HepG2 (cell line): ENCODE data around the gene RNF6. TPM values are rescaled to one million over a fixed set of nuclear protein-coding genes. Genes with fewer than 3 reads are reported as not detected.
A peak's percentile ranks its signal among the peaks of the same experiment; 100 is the strongest.

ENCODE experiments used
- ARHGAP35 ChIP-seq: sonication (generic); formaldehyde crosslinking; IDR thresholded peaks from 2 replicates; pipeline ENCODE4 v1.9.0; 2022; ENCODE audit warnings: mild to moderate bottlenecking, inconsistent platforms, moderate library complexity, missing genetic modification reagents, borderline replicate concordance
- CC2D1A ChIP-seq: sonication (generic); formaldehyde crosslinking; IDR thresholded peaks from 2 replicates; pipeline ENCODE4 v1.8.1; 2023; ENCODE audit warnings: mild to moderate bottlenecking, missing genetic modification reagents
- EHMT2 ChIP-seq: fragments of 200-600 bp; sonication (generic); IDR thresholded peaks from 2 replicates; pipeline ENCODE4 v1.7.0; 2017; ENCODE audit warnings: antibody characterized with exemption, low read depth, low read length, borderline replicate concordance
- GZF1 ChIP-seq: sonication (generic); formaldehyde crosslinking; IDR thresholded peaks from 2 replicates; pipeline ENCODE4 v1.5.1; 2020; ENCODE audit warnings: mild to moderate bottlenecking, missing genetic modification reagents
- HOXA7 ChIP-seq: sonication (generic); formaldehyde crosslinking; IDR thresholded peaks from 2 replicates; pipeline ENCODE4 v1.8.1; 2022; ENCODE audit warnings: mild to moderate bottlenecking, missing genetic modification reagents, moderate library complexity
- JDP2 ChIP-seq: sonication (generic); formaldehyde crosslinking; IDR thresholded peaks from 2 replicates; pipeline ENCODE4 v1.8.1; 2022; ENCODE audit warnings: missing genetic modification reagents, borderline replicate concordance
- KDM1A ChIP-seq: IDR thresholded peaks from 2 replicates; pipeline ENCODE4 v1.6.1; 2016; ENCODE audit warnings: missing compliant biosample characterization
- MIXL1 ChIP-seq: IDR thresholded peaks from 2 replicates; pipeline ENCODE4 v1.6.1; 2016
- MLX ChIP-seq: IDR thresholded peaks from 2 replicates; pipeline ENCODE4 v1.6.1; 2016
- NBN ChIP-seq: fragments of 450-650 bp; conservative IDR thresholded peaks from 2 replicates; pipeline ENCODE4 v1.6.1; 2017
- NFE2L1 ChIP-seq: sonication (generic); formaldehyde crosslinking; IDR thresholded peaks from 2 replicates; pipeline ENCODE4 v1.4.0; 2020; ENCODE audit warnings: missing genetic modification reagents, mild to moderate bottlenecking, borderline replicate concordance
- NR2C2 ChIP-seq: sonication (generic); formaldehyde crosslinking; IDR thresholded peaks from 2 replicates; pipeline ENCODE4 v1.4.0; 2020; ENCODE audit warnings: missing genetic modification reagents, mild to moderate bottlenecking, moderate library complexity, borderline replicate concordance
- PBX2 ChIP-seq: IDR thresholded peaks from 2 replicates; pipeline ENCODE4 v1.6.1; 2016; ENCODE audit warnings: control low read depth
- SMAD1 ChIP-seq: sonication (generic); formaldehyde crosslinking; IDR thresholded peaks from 2 replicates; pipeline ENCODE4 v1.4.0; 2020; ENCODE audit warnings: missing genetic modification reagents, low read depth, mild to moderate bottlenecking, borderline replicate concordance
- THAP11 ChIP-seq: IDR thresholded peaks from 2 replicates; pipeline ENCODE4 v1.6.1; 2016; ENCODE audit warnings: missing biosample characterization, missing genetic modification reagents
- TIGD3 ChIP-seq: sonication (generic); formaldehyde crosslinking; IDR thresholded peaks from 2 replicates; pipeline ENCODE4 v1.5.1; 2020; ENCODE audit warnings: mild to moderate bottlenecking, missing genetic modification reagents, borderline replicate concordance
- XBP1 ChIP-seq: sonication (generic); formaldehyde crosslinking; IDR thresholded peaks from 2 replicates; pipeline ENCODE4 v1.5.0; 2020; ENCODE audit warnings: missing genetic modification reagents
- ZBTB1 ChIP-seq: sonication (generic); formaldehyde crosslinking; IDR thresholded peaks from 2 replicates; pipeline ENCODE4 v1.4.0; 2020; ENCODE audit warnings: missing genetic modification reagents, borderline replicate concordance
- ZC3H13 ChIP-seq: sonication (generic); formaldehyde crosslinking; IDR thresholded peaks from 2 replicates; pipeline ENCODE4 v1.8.1; 2023; ENCODE audit warnings: mild to moderate bottlenecking, missing genetic modification reagents, moderate library complexity
- ZFP36 ChIP-seq: fragments of 150-350 bp; IDR thresholded peaks from 2 replicates; pipeline ENCODE4 v1.6.1; 2018; ENCODE audit warnings: borderline replicate concordance, low read length, low read depth; ENCODE audit not compliant: partially characterized antibody
- ZKSCAN1 ChIP-seq: fragments of 150-350 bp; IDR thresholded peaks from 2 replicates; pipeline ENCODE4 v1.6.1; 2014; ENCODE audit warnings: low read length
- ZNF18 ChIP-seq: sonication (generic); formaldehyde crosslinking; IDR thresholded peaks from 2 replicates; pipeline ENCODE4 v1.8.0; 2022; ENCODE audit warnings: mild to moderate bottlenecking, missing genetic modification reagents; ENCODE audit not compliant: insufficient replicate concordance
- ZNF441 ChIP-seq: sonication (generic); formaldehyde crosslinking; IDR thresholded peaks from 2 replicates; pipeline ENCODE4 v1.7.0; 2021; ENCODE audit warnings: missing genetic modification reagents, borderline replicate concordance
- ZNF572 ChIP-seq: sonication (generic); formaldehyde crosslinking; IDR thresholded peaks from 2 replicates; pipeline ENCODE4 v1.5.1; 2020; ENCODE audit warnings: mild to moderate bottlenecking, missing genetic modification reagents
- ZNF761 ChIP-seq: sonication (generic); formaldehyde crosslinking; conservative IDR thresholded peaks from 2 replicates; pipeline ENCODE4 v1.4.0; 2020; ENCODE audit warnings: mild to moderate bottlenecking, missing genetic modification reagents
- ZNF766 ChIP-seq: sonication (generic); formaldehyde crosslinking; IDR thresholded peaks from 2 replicates; pipeline ENCODE4 v1.5.0; 2020; ENCODE audit warnings: missing genetic modification reagents, borderline replicate concordance
- ZSCAN25 ChIP-seq: sonication (generic); formaldehyde crosslinking; IDR thresholded peaks from 2 replicates; pipeline ENCODE4 v1.8.0; 2022; ENCODE audit warnings: mild to moderate bottlenecking, missing genetic modification reagents
- polyA plus RNA-seq, 8 experiments: library from polyadenylated mRNA; depleted of rRNA in 3 of 8; stranded (reverse) in 7 of 8; unstranded in 1 of 8; fragments of >200 nt; fragmentation: Illumina TruSeq in 4 of 8; extraction: Trizol in 4 of 8; gene quantifications; 2 replicates each; pipeline versions ENCODE4 v1.2.1 to v1.2.3, GENCODE V29; 2011 to 2016; ENCODE audit warnings: low read depth in 4 of 8, missing spikeins in 1 of 8, mixed read lengths in 1 of 8; ENCODE audit not compliant: insufficient read depth in 1 of 8
- total RNA-seq, 5 experiments: library from RNA; depleted of rRNA; stranded (reverse); fragments of >200 nt; fragmentation: Illumina TruSeq; extraction: Trizol; gene quantifications; 2 replicates each; pipeline ENCODE4 v1.2.3, GENCODE V29; 2016; ENCODE audit warnings: low read depth in 1 of 5

The RNF6 gene
- total and polyA plus RNA-seq, 2 of the 13 experiments (the other 11 are each of a cell fraction or from before 2014, with no cell fraction given): 14.6 to 36.8 TPM

GRCh38 chr13:26186118-26186870 is 35.8 kb downstream of the RNF6 start (continued):
- TF ChIP-seq GZF1 (CRISPR knock-in tag) (peak; percentile 85; the same call in 1 of the 2 replicates), ZNF766 (CRISPR knock-in tag) (peak; percentile 85; the same call in 1 of the 2 replicates), ZNF441 (CRISPR knock-in tag) (no peak), ZSCAN25 (peak; percentile 44; the same call in 1 of the 2 replicates), THAP11 (CRISPR knock-in tag) (peak; percentile 89), XBP1 (CRISPR knock-in tag) (peak; percentile 62; the same call in 1 of the 2 replicates), CC2D1A (no peak), MIXL1 (0 out of 2 replicates have a peak, but pooled peaks have one; percentile 22), TIGD3 (no peak), ZKSCAN1 (no peak), ZNF572 (CRISPR knock-in tag) (peak; percentile 95; the same call in 1 of the 2 replicates), NBN (no peak), KDM1A (CRISPR knock-in tag) (no peak), ARHGAP35 (peak; percentile 97), ZNF761 (CRISPR knock-in tag) (0 out of 2 replicates have a peak, but pooled peaks have one; percentile 47), PBX2 (CRISPR knock-in tag) (no peak), NR2C2 (no peak), JDP2 (CRISPR knock-in tag) (no peak), ZFP36 (no peak), SMAD1 (no peak), HOXA7 (CRISPR knock-in tag) (no peak), ZNF18 (peak; percentile 67), EHMT2 (no peak; the same call in 1 of the 2 replicates), MLX (no peak), ZBTB1 (CRISPR knock-in tag) (0 out of 2 replicates have a peak, but pooled peaks have one; percentile 29), ZC3H13 (no peak), NFE2L1 (CRISPR knock-in tag) (0 out of 2 replicates have a peak, but pooled peaks have one; percentile 54)
